Prostate gland (tissue), 2 donors: ENCODE results near the gene CLDN5.

ENCODE experiments used
- POLR2A ChIP-seq: fragments of 450-650 bp; IDR thresholded peaks from one replicate; pipeline ENCODE4 v1.6.1; 2016; ENCODE audit warnings: antibody characterized with exemption, mild to moderate bottlenecking
- POLR2AphosphoS5 ChIP-seq: sonication (generic); formaldehyde crosslinking; IDR thresholded peaks from one replicate; pipeline ENCODE4 v1.6.1; 2017; ENCODE audit warnings: antibody characterized with exemption
- TF ChIP-seq, protein P1 (sequence below), 4 experiments: fragments of 200-600 bp in 2 of 4; fragments of 450-650 bp in 2 of 4; sonication (generic) in 2 of 4; IDR thresholded peaks; 1 replicate in 3 of 4; 2 replicates in 1 of 4; pipeline ENCODE4 v1.5.1; 2016 to 2019; ENCODE audit warnings: antibody characterized with exemption in 4 of 4, mild to moderate bottlenecking in 2 of 4, moderate library complexity in 2 of 4

DNA sequence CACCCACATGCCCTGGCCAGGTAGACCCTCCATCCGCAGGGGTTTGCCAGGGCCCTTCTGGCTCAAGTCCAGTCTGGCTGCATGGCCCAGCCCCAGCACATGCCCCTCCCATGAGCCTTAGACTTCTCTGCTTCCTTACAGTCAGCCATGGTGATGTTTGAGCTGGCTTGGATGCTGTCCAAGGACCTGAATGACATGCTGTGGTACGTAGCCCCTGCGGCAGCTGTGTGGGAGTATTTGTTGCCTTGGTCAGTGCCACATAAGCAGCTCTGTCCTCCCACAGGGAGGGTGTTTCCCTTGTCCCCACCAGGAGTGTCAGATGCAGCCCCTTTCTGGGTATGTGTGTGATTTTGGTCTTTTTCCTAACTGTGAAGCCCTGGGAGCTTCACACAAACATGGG lies 27.0 kb downstream of the CLDN5 start:
- no peak for TF ChIP-seq POLR2AphosphoS5
- TF ChIP-seq, protein P1, sequence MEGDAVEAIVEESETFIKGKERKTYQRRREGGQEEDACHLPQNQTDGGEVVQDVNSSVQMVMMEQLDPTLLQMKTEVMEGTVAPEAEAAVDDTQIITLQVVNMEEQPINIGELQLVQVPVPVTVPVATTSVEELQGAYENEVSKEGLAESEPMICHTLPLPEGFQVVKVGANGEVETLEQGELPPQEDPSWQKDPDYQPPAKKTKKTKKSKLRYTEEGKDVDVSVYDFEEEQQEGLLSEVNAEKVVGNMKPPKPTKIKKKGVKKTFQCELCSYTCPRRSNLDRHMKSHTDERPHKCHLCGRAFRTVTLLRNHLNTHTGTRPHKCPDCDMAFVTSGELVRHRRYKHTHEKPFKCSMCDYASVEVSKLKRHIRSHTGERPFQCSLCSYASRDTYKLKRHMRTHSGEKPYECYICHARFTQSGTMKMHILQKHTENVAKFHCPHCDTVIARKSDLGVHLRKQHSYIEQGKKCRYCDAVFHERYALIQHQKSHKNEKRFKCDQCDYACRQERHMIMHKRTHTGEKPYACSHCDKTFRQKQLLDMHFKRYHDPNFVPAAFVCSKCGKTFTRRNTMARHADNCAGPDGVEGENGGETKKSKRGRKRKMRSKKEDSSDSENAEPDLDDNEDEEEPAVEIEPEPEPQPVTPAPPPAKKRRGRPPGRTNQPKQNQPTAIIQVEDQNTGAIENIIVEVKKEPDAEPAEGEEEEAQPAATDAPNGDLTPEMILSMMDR (IDR thresholded peaks at IDR 0.05) = no peak
- TF ChIP-seq POLR2A = no peak
